GM18867 (cell line): Measurements from ENCODE around the gene PTPRM.
A peak's percentile ranks its signal among the peaks of the same experiment; 100 is the strongest.

ENCODE experiments used
- ATAC-seq: cut with Tn5 transposase; IDR thresholded peaks from one replicate; pipeline ENCODE4 v1.9.1; 2021; ENCODE audit warnings: mild to moderate bottlenecking, moderate library complexity; ENCODE audit not compliant: unreplicated experiment

PTPRM gene

GRCh38 chr18:8257851-8258434, 690.8 kb downstream of the PTPRM start:
- ATAC-seq: no peak

GRCh38 chr18:8260319-8260718, 693.2 kb downstream of the PTPRM start:
- ATAC-seq: no peak

GRCh38 chr18:8260827-8261226, 693.7 kb downstream of the PTPRM start:
- peak; percentile 73 for ATAC-seq

GRCh38 chr18:8261651-8262091, 694.6 kb downstream of the PTPRM start:
- no peak for ATAC-seq

GRCh38 chr18:8262221-8262620, 695.1 kb downstream of the PTPRM start:
- no peak for ATAC-seq

GRCh38 chr18:8264116-8264515, 697.0 kb downstream of the PTPRM start:
- no peak for ATAC-seq

- no peak for ATAC-seq
These were observed 697.8 kb downstream of the PTPRM start for GRCh38 chr18:8264861-8265411.

- no peak for ATAC-seq
These were observed 705.1 kb downstream of the PTPRM start for GRCh38 chr18:8272254-8272653.

- no peak for ATAC-seq
These were observed 707.3 kb downstream of the PTPRM start for GRCh38 chr18:8274370-8274769.

- no peak for ATAC-seq
These were observed 709.3 kb downstream of the PTPRM start for GRCh38 chr18:8276406-8276805.

- ATAC-seq: no peak
These were observed 710.2 kb downstream of the PTPRM start for GRCh38 chr18:8277270-8277669.

GRCh38 chr18:8279346-8279745, 712.2 kb downstream of the PTPRM start:
- ATAC-seq: no peak

GRCh38 chr18:8279781-8280330, 712.7 kb downstream of the PTPRM start:
- no peak for ATAC-seq

GRCh38 chr18:8283891-8284585, 716.9 kb downstream of the PTPRM start:
- no peak for ATAC-seq

GRCh38 chr18:8286303-8286702, 719.2 kb downstream of the PTPRM start:
- no peak for ATAC-seq

GRCh38 chr18:8287196-8287885, 720.2 kb downstream of the PTPRM start:
- no peak for ATAC-seq

GRCh38 chr18:8288472-8289195, 721.5 kb downstream of the PTPRM start:
- no peak for ATAC-seq

- ATAC-seq: no peak
These were observed 723.3 kb downstream of the PTPRM start for GRCh38 chr18:8290435-8290834.

- no peak for ATAC-seq
These were observed 723.8 kb downstream of the PTPRM start for GRCh38 chr18:8290913-8291312.

- ATAC-seq: no peak
These were observed 726.1 kb downstream of the PTPRM start for GRCh38 chr18:8293184-8293583.
